HG03457 (cell line): ENCODE measurements around the gene HOXC9.

Experiments used
- ATAC-seq: cut with Tn5 transposase; IDR thresholded peaks from one replicate; pipeline ENCODE4 v1.9.1; 2021; ENCODE audit warnings: moderate number of reproducible peaks; ENCODE audit not compliant: unreplicated experiment

Gene HOXC9

DNA sequence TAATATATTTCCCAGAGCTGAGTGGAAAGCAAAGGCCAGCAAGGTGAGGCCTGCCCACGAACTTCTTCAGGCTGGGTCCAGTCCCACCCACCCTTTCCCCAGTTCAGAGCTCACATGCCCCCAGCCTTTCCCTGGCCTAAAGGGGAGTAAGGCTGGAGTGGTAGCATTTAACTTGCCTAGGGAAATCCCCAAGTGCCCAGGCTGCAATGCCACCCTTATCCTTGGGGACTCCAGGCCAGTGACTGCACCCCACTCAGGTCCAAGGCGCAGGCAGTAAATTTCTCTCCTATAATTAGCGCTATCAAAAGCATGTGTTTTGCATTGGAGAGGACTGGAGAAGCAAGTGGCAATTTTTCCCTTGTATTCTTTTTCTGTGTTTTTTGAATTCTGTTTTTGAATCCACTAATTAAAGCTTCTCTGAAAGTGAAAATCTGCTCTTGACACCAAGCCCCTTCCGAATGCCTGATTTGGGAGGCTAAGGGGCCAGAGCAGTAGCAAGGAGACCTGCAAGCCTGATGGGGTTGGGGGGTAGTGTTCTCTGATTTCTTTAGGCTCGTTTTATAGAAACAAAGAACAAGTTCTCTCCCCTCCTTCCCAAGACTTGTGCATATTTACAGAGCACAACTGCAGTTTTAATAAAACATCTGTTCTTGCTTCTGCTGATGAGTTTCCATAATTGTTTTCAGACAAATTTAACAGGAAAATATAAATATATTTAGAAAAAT, 24.8 kb downstream of the HOXC9 start:
- ATAC-seq = no peak

DNA sequence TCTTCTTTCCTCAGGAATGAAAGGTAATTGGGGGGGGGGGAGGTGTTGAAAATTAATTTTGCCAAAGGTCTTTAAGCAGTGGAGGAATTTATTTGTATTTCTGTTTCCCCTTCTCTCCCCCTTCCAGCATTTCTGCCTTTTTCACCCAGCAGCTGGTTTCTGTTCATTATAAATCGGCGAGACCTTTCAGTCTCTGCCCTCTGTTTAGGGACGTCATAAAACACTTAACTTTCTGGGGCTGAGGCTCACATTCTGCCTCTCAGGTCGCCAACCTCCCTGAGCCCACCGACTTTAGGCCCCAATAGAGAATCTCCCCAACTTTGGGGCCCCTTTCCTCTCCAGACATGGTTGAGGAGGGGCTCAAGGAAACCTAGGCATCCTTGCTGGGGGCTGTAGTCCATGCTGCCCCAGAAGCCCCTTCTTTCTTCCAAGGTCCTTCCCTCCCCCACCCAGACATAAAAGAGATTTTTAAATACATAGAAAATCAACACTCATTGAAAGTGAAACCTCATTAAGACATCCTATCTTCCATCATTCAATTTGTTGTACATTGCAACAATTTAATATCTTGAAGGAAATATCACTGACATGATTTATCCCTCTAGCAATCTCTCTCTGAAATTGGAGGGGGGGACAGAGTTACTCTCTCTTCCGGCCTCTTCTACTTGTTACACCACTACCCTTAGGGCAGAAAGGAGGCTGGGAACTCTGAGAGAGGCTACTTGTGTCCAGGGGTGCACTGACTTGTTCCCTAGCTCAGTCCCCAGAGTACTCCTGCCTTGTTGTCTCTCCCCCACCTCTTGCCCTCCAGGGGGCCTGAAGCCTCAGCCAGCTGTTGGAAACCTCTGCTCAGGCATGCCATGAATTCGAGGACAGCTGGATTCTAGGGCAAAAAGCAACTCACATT, 25.8 kb downstream of the HOXC9 start:
- no peak for ATAC-seq

DNA sequence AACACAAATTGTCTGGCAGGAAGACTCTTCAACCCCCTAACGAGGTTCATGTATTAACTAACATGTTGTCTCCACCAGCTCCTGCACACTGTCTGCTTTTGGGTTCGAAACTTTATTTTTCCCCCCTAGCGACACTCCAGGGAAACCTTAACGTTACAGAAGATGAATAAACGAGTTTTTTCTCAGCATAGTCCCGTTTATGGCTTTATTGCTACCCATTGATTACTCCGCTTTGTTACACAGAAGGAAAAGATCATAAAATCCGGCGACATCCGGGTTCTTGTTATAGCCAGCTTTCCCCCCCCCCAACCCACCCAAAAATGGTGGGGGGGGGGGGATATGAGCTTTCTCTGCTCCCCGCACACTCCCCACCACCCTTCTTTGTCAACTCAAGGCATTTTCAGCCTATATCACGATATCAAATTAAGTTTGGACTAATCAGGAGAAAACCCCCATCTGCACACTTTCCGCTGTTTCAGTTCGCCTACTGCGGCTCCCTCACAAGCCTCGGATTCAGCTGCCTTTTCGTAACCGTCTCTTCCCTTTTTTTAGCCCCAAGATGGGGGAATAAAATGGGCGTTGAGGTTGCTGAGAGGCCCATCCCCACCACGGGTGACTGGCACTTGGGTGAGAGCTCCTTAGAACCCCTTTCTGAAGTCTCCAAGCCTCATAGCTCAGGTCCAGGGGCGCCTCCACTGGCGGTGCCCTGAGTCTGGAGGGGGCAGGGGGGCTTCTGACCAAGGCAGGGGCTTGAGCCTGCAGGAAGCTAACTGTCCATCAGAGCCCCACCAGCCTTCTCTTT, 26.9 kb downstream of the HOXC9 start:
- ATAC-seq = no peak

DNA sequence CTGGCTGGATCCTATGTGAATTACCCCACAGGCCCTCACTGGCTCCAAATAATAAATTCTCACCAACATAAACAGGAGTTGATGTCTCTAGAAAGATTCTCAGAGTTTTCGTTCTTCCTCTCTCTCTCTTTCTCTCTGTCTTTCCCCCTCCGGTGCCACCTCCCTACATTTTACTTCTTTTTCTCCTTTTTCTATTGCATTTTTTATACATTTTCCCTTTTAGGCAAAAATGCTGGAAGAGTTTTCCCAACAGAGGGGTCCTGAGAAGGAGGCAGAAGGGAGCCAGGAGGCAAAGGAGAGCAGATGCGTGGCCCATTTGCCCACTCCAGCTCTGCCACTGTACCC, 27.5 kb downstream of the HOXC9 start:
- ATAC-seq = no peak

DNA sequence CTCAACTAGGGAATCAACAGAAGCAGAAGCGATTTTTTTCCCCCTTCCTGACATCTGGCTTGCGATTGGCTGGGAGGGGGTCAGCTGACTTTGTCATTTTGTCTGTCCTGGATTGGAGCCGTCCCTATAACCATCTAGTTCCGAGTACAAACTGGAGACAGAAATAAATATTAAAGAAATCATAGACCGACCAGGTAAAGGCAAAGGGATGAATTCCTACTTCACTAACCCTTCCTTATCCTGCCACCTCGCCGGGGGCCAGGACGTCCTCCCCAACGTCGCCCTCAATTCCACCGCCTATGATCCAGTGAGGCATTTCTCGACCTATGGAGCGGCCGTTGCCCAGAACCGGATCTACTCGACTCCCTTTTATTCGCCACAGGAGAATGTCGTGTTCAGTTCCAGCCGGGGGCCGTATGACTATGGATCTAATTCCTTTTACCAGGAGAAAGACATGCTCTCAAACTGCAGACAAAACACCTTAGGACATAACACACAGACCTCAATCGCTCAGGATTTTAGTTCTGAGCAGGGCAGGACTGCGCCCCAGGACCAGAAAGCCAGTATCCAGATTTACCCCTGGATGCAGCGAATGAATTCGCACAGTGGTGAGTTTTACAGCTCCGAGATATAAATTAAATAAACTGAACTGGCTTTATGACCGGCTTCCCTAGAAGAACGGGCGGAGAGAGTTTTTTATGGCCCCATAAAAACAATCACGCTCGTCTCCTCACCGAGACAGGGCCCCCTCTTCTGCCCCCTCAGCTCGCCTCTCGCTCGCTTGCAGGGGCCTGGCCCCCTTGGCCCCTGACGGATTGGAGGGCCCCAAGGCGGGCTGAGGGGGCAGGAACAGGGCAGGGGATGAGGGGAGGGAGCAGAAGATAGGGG, 28.6 kb downstream of the HOXC9 start, which contains the start of gene HOXC6:
TSS of gene HOXC6 (plus strand) at position 127 of the 888 bp plus-strand sequence. CDS start at position 209, 82 bp downstream.
- ATAC-seq = no peak

DNA sequence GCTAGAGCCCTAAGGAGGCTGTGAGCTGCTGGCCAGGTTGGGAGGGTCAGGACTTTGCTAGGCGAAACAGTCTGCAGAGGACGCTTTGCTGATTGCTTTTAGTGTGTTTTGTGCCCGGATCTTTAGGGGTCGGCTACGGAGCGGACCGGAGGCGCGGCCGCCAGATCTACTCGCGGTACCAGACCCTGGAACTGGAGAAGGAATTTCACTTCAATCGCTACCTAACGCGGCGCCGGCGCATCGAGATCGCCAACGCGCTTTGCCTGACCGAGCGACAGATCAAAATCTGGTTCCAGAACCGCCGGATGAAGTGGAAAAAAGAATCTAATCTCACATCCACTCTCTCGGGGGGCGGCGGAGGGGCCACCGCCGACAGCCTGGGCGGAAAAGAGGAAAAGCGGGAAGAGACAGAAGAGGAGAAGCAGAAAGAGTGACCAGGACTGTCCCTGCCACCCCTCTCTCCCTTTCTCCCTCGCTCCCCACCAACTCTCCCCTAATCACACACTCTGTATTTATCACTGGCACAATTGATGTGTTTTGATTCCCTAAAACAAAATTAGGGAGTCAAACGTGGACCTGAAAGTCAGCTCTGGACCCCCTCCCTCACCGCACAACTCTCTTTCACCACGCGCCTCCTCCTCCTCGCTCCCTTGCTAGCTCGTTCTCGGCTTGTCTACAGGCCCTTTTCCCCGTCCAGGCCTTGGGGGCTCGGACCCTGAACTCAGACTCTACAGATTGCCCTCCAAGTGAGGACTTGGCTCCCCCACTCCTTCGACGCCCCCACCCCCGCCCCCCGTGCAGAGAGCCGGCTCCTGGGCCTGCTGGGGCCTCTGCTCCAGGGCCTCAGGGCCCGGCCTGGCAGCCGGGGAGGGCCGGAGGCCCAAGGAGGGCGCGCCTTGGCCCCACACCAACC, 29.8 kb downstream of the HOXC9 start:
- no peak for ATAC-seq

DNA sequence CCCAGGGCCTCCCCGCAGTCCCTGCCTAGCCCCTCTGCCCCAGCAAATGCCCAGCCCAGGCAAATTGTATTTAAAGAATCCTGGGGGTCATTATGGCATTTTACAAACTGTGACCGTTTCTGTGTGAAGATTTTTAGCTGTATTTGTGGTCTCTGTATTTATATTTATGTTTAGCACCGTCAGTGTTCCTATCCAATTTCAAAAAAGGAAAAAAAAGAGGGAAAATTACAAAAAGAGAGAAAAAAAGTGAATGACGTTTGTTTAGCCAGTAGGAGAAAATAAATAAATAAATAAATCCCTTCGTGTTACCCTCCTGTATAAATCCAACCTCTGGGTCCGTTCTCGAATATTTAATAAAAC, 30.5 kb downstream of the HOXC9 start:
- no peak for ATAC-seq

DNA sequence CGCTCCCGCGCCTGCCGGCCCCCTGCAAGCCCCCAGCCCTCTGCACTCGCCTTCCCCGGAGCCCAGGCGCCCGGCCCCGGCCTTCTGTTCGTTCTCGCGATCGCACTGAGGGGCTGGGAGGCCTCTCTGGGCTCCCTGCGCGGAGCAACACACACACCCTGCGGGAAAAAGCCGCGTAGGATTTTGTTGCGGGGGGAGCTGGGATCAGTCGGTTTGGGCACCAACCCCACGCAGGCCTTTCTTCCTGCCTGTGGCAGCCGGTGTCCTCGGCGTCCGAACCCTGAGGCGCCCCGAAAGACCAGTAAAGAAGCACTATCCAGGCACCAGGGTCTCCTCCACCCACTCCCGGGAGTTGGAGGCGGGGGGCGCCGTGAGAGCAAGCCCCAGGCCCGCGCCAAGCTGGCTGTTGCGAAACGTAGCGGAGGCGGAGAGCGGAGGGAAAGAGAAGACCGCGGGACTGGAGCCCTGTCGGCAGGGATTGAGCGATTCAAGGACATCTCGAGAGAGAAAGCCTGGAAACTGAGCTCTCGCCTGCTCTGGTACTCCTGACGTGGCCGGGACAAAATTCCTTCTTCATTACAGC, 31.0 kb downstream of the HOXC9 start:
- ATAC-seq = no peak

DNA sequence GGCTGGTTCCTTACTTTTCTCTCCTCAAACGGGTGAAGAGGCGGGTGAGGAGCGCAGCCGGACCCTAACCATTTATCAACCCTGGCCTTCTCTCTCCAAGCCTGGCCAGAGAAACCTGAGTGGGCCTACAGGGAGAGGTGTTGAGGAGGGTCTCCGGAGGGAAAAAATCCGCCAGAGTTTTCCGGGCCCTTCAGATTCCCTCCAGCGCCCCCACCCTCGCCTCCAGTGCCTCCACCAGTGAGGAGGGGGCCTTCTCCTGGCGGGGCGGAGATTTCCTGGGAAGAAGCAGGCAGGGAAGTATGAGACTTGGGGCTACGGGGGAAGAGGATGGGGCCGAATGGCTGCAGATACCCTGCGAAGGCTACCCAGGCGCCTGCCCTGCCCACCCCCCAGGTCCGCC, 31.5 kb downstream of the HOXC9 start:
- ATAC-seq = no peak

DNA sequence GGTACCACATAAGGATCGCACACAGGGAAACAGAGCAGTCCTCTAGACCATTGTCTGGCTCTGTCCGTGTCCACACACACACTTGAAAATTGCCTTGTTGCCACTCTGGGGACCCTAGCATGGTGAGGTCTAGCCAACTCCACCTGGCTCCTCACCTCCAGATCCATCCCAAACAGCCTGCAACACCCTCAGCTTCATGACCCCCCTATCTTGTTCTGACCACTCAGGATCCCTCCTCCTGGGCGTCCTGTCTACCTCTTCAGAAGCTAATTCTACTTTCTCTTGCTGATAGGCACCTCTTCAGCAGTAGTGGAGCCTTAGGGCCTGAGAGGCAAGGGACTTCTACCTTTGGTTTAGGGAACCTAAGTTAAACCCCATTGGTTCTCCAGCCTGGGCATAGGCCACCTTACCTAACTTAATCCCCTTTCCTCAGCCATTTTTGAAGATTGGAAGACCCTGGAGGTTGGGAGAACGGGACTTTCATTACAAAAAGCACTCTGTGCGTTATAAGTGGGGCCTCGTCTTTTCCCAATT, 32.2 kb downstream of the HOXC9 start:
- ATAC-seq = no peak

DNA sequence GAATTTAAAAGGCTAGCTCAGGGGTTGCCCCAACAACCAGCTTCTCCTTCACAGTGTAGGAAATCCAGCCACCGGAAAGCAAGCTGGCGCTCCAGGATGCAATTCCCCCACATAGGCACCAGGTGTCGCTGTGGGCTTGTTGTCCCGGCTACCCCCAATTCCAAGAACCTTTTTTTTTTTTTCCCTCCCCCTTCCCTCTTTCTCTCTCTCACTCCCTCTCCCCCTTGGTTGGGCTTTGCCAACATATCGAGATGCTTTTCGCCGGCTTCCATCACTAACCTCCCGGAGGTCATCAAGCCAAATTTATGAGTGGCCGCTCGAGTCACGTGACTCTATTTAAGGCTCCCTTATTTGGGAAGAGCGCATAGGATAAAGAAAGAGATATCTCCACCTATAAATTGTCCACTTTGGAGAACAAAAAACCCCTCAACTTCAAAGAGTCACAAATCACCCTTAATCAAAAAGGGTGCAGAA, 32.7 kb downstream of the HOXC9 start, which contains the start of gene HOXC5:
TSS of gene HOXC5 (plus strand) at position 424 of the 474 bp plus-strand sequence. CDS start 73 bp downstream, outside the sequence.
- ATAC-seq = no peak

DNA sequence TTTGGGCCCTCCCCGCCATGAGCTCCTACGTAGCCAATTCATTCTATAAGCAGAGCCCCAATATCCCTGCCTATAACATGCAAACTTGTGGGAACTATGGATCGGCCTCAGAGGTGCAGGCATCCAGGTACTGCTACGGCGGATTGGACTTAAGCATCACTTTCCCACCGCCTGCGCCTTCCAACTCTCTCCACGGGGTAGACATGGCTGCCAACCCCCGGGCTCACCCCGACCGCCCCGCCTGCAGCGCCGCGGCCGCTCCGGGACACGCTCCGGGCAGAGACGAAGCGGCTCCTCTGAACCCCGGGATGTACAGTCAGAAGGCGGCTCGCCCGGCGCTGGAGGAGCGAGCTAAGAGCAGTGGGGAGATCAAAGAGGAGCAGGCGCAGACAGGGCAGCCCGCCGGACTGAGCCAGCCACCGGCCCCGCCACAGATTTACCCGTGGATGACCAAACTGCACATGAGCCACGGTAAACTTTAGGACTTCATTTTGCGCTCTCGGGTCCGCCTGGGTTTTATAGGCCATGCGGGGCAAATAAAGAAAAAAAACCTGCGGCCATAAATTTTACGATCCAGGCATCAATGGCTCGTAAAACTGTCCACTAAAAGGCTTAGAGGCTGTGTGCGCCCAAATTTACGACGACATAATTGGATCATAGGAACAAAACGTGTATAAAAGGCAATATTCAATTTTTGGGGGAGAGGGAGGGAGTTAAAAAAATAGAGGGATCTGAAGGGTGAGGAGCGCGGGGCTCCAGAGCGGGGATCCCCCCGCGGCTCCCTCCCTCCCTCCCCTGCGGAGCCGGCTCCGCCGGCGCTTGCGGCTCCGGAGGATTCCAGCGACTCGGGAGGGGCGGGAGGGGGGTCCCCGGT, 33.4 kb downstream of the HOXC9 start:
- ATAC-seq = no peak

DNA sequence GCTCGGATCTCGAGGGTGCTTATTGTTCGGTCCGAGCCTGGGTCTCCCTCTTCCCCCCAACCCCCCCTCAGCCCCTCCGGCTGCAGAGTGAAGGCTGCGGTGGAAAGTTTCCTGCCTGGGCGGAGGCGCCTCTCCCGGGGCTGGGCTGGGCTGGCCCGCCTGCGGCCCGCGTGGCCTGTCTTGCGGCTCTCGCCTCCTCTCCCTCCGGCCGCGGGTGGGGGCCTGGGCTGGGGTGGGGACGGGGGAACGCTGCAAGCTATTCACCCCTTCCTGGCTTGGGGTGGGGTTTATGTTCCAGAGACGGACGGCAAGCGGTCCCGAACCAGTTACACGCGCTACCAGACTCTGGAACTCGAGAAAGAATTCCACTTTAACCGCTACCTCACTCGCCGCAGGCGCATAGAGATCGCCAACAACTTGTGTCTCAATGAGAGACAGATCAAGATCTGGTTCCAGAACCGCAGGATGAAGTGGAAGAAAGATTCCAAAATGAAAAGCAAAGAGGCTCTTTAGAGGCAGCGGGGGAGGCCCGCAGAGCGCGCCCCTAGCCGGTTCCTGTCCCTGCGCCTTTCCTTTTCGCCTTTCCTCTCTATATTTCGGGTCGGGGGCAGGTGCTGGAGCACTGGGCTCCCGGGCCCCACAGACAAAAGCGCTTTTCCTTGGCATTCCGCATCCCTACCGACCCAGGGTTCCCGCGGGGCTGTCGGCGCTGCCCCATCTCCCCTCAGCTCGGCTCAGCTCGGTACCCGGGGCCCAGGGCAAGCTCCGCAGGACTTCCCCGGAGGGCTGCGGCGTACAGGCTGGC, 34.2 kb downstream of the HOXC9 start:
- no peak for ATAC-seq

DNA sequence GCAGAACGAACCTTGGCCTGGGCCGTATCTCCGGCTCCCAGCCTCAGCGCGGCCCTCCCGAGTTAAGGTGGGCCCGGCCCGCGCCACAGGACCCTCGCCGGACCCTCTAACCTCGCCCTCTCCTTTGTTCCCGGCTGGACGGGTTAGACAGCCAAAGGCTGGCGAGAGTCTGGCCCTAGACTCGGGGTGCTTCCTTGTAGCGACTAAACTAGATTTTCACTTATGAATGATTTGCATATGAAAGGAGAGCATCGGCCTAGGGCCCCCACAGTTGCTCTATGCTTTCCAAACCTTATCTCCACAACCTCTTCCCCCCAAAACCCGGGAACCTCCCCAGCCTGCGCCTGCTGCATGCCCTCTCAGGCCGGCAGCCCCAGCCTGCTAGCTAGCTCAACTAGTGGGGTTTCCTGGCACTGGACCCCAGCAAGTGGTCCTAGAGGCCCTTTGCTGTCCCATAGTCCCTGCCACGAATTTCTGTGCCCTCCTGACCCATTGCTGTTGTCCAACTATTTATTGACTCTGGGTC, 34.9 kb downstream of the HOXC9 start:
- ATAC-seq = no peak

DNA sequence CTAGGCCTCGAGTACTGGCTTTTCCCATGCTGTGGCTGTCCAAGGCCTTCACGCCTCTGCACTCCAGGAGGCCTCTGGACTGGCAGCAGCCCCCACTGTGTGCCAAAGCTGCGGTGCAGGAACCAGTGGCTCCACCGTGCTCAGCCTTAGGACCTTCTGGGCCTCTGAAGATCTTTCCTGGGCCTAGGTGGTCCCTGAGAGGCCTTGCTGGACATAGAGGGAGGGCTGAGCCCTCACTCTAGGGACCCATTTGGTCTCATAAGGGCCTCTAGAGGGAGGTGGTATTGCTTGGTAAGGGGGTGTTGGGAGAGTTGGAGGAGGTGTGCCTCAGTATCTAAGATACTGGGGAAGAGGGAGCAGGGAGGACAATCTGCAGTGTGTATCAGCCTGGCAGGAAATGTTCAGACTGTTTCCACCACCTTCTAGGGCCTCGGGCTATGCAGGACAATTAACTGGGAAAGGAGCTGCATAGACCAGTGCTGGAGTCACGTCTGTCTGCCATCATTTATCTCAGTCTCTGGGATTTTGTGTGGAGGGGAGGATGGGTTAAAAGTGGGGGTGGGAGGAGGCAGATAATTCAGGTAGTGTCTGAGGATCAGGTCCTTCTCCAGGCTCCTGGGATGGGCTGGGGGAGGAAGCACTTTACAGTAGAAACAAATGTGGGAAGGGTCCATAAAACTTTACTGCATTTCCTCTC, 35.8 kb downstream of the HOXC9 start:
- ATAC-seq = no peak
